GM18502 (cell line): ENCODE results near the gene ANKRD11.

Experiments
- ATAC-seq: cut with Tn5 transposase; IDR thresholded peaks from one replicate; pipeline ENCODE4 v1.9.1; 2021; ENCODE audit warnings: mild to moderate bottlenecking; ENCODE audit not compliant: unreplicated experiment, poor library complexity

The ANKRD11 gene

DNA sequence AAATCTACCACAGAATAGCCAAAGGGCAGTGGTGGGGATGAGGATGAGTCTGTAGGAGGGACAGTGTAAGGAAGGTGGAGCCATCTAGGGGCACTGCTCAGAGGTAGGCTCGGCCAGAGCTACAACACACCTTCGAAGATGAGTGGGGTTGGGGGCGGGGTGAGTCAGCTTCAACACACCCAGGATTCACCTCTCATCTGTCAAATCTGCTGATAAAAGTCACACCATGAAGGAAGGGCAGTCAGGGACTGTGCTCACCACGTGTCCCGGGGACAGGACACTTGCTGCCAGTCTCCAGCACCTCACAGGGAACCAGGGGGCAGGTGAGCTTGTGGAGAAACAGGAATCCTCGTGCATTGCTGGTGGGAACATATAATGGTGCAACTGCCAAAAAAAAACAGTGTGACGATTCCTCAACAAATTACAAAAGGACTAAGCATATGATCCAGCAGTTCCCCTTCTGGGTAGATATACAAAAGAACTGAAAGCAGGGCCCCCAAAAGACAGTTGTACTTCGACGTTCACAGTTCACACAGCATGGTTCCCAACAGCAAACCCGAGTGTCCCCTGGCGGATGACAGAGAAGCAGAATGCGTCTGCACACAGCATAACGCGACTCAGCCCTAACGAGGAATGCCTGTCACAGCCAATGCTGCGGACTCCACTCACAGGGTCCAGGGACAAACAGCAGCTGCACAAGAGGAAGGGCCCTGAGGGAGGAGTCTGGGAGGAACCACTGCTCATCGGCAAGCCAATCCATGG, 133.1 kb downstream of the ANKRD11 start:
- ATAC-seq, result no peak

DNA sequence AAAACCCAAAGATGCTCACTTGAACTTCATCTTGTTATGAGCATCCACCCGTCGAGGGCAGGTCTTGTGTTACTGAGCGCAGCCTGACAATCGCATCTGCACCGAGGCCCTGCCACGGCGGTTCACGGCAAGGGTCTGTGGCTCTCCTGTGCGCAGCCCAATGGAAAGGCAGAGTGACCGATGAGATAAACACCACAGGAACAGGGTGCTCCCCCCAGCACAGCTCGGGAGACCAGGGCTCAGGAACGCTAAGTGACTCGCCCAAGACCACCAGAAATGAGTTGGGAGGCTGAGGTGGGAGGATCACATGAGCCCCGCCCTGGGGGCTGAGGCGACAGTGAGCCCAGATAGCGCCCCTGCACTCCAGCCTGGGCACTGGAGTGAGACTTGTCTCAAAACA, 134.7 kb downstream of the ANKRD11 start:
- no peak for ATAC-seq

DNA sequence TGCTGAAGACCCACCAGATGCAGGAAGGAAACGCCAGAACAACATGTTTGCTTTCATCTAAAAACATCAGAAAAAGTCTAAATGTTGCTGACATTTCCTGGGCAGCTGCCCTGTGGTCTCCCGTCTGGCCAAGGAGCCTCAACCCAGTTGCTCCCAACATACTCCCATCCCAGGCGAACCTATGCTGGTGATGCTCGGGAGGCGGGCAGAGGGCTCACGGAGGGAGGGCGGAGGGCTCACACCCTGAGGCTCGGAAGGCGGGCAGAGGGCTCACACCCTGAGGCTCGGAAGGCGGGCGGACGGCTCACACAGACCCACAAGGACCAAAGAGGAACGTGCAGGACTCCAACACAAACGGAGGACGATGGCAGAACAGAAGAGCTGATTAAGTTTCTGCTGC, 135.4 kb downstream of the ANKRD11 start:
- no peak for ATAC-seq

DNA sequence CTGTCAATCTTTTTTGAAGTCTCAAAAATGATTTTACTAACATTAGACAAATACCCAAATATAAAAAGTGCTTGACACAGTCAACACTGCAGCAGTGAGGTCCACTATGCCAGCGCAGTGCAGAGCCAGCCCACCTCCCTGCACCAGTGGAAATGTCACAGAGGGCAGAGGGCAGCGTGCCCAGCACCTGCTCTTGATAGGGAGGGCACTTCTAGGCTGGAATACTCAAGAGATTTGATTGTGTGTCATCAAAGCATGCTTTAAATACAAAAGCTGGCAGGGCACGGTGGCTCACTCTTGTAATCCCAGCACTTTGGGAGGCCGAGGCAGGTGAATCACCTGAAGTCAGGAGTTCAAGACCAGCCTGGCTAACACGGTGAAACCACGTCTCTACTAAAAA, 136.0 kb downstream of the ANKRD11 start:
- no peak for ATAC-seq

DNA sequence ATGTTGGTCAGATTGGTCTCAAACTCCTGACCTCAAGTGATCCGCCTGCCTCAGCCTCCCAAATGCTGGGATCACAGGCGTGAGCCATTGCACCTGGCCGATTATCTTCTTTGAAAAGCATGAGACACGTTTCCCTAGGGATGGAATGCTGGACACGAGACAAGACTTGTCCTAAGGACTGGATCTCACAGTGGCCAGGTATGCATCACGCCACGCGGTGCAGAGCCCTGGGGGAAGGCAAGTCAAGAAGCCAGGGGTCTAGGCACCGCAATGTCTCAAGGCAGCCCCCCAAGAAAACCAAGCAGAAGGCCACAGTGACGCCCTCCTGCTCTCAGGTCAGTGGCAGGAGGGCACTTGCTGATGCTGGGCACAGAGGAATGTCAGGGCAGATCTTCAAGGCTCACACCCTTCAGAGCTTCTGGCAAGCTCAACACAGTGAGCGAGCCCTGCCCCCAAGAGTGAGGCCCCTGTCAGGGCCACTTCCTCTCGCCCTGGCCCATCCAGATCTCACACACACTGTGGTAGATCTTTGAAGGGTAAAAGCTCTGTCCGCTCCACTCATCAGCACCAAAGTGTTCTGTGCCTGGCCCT, 138.2 kb downstream of the ANKRD11 start:
- no peak for ATAC-seq

DNA sequence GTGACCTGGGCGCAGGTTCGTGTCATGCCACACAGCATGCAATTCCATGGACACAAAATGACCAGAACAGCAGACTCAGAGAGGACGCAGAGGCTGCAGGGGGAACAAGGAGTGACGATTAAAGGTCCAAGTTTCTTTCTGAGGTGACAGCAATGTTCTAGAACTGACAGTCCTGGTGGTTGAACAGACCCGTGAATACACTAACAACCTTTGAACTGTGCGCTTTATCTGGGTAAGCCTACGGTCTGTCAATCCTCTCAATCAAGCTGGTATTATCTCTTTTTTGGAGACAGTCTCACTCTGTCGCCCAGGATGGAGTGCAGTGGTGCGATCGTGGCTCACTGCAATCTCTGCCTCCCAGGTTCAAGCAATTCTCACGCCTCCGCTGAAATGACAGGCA, 138.7 kb downstream of the ANKRD11 start:
- no peak for ATAC-seq

DNA sequence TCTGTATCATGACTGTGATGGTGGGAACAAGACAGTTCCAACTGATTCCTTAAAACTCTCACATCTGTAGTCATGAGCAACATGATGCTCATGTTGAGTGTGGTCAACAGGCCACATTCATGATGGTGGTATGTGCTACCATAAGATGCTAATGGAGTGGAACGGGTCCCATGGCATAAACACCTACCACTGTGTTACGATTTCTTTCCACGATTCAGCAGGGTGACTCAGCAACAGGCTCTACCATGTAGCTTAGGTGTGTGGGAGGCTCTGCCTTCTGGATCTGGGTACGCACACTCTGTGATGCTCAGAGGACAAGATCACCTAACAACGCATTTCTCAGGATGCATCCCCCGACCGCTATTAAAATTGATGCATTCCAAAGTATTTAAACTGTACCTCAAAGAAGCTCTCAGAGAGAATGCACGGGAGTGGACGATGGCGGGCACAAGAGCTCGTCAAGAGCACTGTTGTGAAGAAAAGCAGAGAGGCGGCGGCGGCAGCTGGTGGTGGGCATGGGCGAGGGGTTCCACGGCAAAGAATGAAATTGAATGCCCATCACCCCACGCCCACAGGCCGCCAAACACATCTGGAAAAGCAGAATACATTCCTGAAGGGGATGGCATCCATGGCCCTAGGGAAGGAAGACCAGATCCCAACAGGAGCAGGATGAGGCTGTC, 139.5 kb downstream of the ANKRD11 start:
- no peak for ATAC-seq

DNA sequence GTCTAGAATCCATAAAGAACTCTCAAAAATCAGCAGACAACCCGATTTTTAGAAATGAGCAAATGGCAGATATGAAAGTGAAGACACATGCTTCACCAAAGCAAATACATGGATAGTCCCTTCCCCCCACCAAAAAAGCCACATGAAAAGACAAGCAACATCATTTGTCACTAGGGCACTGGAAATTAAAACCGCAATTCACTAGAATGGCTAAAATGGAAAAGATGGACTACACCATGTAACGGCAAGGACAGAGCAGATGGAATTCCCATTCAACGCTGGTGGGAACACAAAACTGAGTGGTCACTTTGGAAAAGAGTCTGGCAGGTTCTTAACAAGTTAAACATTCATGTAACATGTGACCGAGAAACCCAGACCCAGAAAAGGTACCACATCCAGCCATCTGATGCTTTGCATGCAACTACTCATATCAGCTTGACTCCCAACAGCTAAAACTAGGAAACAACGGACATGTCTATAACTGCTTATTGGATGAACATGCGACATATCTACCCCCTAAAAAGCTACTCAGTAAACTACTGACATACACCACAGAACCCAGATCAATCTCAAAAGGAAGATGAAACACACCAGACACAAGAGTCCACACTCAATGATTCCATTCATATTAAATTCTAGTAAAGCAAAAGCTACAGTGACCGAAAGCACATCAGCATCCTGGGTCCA, 140.3 kb downstream of the ANKRD11 start:
- no peak for ATAC-seq

DNA sequence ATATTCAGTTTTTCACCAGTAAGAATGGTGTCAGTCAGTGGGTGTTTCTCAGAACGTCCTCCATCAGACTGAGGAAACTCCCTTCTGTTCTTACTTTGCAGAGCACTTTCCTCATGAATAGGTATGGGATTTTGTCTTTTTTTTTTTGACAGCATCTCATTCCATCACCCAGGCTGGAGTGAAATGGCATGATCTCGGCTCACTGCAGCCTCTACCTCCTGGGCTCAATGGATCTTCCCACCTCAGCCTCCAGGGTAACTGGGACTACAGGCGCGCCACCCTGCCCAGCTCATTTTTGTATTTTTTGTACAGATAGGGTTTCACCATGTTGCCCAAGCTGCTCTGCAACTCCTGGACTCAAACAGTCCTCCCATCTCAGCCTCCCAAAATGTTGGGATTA, 142.6 kb downstream of the ANKRD11 start:
- no peak for ATAC-seq

DNA sequence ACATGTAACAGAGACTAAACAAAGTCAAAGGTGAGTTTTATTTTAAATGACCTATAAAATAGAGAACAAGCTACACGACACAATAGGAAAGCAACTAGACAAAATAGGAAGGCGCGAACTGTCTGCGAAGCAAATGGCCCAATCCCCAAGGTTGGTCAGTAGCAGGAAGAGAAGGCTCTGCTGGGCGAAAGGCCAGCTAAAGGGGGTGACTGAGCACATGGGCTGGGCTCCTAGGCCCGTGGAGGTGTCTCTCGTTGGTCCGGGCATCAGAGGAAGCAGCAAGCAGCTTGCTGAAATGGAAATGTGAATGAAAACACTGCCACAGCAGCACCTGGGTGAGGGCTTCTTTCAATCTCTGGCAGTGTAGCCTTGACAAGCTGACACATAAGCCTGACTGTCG, 143.5 kb downstream of the ANKRD11 start:
- ATAC-seq, result no peak

DNA sequence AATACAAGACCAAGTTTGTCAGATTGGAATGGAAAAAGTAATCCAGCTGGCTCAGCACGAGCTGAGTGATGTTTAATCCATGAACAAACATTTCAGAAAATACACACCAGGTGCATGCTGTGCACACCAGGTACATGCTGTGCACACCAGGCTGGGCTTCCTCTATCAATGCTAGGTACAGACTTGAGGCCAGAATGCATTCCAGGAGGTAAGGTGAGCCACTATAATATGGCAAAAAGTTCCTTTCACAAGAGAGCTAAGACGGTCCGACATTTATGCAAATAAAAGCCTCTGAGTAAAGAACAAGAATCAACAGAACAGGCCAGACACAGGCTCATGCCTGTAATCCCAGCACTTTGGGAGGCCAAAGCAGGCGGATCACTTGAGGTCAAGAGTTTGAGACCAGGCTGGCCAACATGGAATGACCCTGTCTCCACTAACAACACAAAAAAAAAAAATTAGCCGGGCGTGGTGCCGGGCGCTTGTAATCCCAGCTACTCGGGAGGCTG, 144.7 kb downstream of the ANKRD11 start:
- ATAC-seq, result no peak

DNA sequence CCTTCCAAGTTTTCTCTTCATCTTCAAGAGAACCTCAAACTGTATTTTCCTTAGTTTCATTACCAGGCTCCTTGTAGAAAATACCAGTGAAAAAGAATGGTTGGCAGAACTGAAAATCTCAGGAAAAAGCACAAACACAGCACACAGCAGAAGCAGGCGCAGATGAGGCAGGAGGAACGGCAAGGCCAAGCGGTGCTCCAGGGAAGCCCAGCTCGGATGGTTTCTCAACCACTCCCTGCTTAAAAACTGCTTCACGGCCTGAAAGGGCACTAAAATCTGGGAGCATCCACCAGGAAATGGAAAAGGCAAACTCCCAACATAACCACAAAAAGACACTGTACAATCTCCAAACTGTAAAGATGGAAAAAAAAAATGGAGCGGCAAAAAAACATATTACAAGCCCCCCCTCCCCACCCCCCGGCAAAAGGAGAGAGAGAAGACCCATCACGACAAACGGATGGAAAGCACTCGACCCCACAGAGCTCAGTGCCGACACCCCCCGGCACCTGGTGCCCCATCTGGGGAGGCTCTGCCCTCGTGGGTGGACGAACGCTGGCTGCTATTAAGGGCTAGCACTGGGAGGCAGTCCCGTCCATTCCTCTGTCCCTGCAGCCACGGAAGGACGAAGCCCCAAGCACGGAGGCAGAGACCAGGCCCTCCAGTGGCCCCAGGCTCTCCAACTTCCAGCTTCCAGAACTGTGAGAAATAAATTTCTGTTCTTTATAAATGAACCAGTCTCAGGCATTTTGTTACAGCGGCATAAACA, 145.3 kb downstream of the ANKRD11 start:
- no peak for ATAC-seq

DNA sequence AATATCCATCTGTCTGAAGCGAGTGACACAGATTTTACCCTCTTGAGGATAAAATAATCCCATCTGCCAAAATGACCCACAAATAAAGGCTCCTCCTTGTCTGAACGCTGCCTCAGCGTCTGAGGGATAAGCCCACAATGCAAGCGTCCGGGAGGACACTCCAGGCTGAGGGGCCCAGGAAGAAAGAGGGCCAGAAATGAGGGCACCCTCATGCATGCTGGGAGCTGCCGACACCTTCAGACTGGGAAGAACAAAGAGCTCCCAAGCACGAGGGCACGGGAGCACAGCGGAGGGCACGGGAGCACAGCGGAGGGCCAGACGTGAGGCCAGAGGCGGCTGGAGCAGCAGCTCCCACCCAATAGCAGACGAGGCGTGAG, 145.9 kb downstream of the ANKRD11 start:
- no peak for ATAC-seq

DNA sequence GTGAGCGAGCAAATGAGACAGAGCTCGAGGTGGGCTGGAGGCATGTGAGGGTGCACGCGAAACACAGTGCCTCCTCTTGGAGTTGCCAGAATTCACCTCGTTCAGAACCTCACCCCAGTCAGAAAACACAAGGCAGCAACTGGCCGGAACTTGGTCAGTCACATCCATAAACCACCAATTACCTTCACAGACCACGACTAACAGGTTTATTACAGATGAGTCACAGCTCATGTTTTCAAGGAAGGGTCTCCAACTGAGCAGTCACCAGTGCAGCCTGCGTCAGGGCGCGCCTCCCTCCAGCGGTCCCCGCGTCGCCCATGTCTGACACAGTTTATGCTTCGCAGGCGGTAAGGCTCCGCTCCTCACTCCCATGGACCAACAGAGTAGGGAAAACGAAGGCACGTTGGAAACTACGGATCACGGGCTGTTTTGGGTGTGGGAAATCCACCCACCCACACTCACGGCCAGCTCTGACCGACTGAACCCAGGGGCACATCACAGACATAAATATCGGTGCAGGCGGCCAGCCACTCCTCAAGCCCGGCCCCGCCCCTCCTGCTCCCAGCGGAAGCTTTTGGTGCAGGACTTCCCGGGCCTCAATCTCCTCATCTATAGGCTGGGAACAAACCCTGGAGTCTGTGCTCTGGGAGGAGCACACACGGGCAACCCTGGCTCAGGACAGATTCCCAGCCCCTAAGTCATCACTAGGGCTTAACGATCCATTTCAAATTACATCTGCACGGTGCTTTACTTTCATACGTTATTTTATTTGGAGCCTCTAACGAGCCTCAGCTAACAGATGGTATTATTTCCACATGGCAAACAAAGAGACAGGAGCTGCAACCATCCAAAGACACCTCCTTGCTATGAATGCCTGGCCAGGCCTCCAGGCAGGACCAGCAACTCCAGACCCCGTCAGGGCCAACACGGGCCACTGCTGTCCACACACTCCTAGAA, 146.6 kb downstream of the ANKRD11 start:
- ATAC-seq, result no peak

DNA sequence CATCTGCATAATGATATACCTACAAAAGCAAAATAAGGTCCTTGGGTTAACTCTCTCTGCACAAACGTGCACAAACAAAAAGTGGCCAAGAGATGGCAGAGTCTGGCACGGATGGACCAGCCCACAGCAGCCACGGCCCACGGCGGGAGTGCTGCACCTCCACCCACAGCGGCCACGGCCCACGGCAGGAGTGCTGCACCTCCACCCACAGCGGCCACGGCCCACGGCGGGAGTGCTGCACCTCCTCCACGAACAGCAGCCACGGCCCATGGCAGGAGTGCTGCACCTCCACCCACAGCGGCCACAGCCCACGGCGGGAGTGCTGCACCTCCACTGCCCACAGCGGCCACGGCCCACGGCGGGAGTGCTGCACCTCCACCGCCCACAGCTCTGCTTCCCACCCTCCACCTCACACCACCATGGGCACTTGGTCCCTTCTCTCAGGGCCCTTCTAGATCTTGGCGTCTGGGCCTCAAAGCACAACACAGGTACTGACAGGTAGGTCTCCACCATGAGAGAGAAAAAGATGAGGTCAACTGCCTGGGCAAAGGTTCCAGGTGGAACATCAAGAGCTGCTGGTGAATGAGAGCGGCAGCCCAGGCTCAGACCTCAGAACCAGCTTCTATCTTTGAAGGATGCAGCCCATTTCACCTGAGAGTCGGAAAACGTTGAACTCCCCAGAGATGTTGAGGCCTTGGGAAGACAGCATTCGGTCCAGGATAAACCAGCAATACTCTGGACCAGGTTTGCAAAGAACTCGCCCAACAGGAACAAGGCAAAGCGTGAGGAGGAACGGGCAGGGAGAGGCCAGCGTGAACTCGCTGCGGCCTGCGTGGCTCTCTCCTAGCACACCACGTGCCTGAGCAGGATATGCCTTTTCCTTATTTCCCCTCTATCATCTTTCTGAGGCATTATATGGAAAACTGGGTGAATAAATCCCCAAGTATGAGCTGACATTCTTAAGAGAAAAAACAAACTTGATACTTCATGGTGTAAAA, 148.4 kb downstream of the ANKRD11 start:
- no peak for ATAC-seq

DNA sequence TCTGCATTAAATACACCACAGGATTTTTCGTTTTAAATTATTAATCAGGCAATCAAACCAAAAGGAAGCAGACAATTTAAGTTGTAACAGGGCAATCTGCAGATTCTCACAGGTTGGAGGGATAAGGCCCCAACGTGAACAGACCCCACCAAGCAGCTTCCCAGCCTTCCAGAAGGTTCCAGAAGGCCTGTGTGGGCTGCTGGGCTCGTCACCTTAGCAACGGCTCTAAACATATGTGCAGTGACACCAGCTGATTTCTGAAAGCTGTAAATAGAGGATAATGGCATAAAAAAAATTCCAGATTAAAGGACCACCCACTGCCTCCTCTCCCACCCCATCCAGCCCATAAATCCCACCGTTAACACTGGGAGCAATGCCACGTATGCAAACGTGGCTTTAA, 149.1 kb downstream of the ANKRD11 start:
- no peak for ATAC-seq

DNA sequence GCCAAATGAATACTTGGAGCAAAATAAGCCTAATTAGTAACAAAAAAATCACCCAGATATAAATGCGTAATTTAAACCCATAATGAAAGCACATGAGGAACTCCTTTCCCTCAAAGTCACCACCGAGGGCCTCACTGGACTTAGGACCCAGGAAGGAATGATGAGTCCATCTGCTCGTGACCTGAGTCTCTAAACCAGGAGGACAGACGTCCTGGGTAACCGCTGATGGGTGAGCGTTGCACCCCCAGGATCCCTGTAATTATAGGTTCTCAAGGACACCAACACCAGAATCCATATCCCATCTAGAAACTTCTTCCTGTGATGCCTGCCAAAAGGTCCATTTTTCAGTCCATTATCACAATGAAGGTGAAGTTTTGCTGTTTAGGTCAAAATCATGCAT, 151.5 kb downstream of the ANKRD11 start:
- no peak for ATAC-seq

DNA sequence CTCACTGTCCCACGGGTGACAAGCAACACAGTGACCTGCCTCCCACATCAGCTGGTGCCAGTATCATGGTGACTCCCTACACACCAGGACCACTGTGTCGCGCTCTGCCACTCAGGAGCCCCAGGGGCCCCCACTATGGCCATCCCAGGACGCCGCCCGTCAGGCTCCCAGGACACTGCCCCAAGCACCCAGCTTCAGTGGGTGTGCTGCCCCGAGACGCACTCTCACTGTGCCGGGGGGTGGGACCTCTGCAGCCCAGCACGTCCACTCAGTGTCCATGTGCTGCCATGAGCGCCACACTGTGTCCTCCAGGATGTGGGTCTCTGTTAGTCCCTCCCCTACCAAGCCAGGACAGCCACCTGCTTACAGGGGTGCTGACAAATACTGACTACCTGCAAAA, 152.4 kb downstream of the ANKRD11 start:
- no peak for ATAC-seq
